ENCODE results near the gene MBD5.
A peak's percentile ranks its signal among the peaks of the same experiment; 100 is the strongest.

The MBD5 gene

GRCh38 chr2:148512501-148512900, 491.6 kb downstream of the MBD5 start:
- DNase-seq (ENCODE audit: insufficient read length, low spot score) (no peak), FAIRE-seq (no peak)

- DNase-seq (ENCODE audit: insufficient read length, low spot score) (no peak), FAIRE-seq (no peak)
These were observed 492.5 kb downstream of the MBD5 start for GRCh38 chr2:148513427-148513826.

GRCh38 chr2:148515120-148515519, 494.2 kb downstream of the MBD5 start:
- FAIRE-seq, result no peak
- no peak for DNase-seq (ENCODE audit: insufficient read length, low spot score)

DNA sequence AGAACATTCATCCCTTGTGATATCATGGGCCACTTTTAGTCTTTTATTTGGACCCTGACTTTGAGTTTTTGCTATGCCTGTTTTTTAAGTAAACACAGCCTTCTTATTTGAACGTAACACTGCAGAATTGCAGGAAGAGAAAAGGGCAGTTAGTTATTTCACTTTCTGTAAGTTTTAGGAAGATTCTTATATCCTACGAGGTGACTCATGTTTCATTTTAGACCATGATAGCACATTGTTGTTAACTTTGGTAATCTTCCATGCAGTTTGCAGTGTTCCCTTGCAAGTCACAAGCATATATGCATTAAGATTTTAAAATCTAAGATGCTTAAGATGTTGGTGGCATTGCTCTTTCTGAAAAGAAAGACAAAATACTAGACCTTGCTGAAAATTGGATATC, 495.1 kb downstream of the MBD5 start:
- DNase-seq (ENCODE audit: insufficient read length, low spot score) (no peak), FAIRE-seq (peak; percentile 18)

DNA sequence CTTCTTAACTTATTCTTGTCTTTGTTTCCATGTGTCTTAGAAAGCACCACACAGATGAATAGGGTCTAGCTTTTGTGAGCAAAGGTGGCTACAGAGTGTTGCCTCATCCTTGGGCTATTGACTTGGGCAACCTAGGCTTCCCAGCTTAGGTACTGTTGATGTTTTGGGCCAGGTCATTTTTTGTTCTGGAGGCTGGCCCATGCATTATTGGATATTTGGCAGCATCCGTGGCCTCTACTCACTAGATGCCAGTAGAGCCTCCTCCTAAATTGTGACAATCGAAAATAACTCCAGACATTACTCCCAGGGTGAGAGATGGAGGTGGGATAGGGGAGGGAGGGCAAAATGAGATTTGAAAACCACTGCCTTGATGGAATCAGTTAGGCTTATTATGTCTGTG, 496.4 kb downstream of the MBD5 start:
- FAIRE-seq, result no peak

GRCh38 chr2:148517822-148518221, 496.9 kb downstream of the MBD5 start:
- FAIRE-seq (no peak), DNase-seq (ENCODE audit: insufficient read length, low spot score) (no peak)

More for the DNA sequence above, 496.4 kb downstream of the MBD5 start:
- DNase-seq (ENCODE audit: insufficient read length, low spot score), result no peak

- no peak for DNase-seq (ENCODE audit: insufficient read length, low spot score)
- no peak for FAIRE-seq
These were observed 498.1 kb downstream of the MBD5 start for GRCh38 chr2:148519013-148519412.

DNA sequence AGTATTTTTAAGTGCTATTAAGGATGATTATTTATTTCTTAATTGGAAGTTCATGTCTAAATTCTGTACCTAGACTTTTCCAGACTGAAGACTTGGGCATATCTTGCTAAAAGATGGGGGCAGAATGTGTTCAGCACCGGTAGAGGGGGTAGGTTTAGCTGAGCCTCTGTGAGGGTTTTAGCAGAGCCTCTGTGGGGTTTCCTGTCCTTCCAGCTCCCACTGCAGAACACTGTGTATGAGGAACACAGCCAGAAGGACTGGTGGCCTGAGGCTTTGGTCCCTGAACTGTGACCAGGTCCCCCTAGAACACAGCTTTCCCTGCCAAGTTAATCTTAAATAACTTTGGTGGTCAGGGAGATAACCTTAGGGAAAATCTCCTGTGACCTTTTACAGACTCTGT, 500.3 kb downstream of the MBD5 start:
- FAIRE-seq, result no peak
- no peak for DNase-seq (ENCODE audit: insufficient read length, low spot score)

- DNase-seq (ENCODE audit: insufficient read length, low spot score) (no peak), FAIRE-seq (no peak)
These were observed 502.4 kb downstream of the MBD5 start for GRCh38 chr2:148523315-148523714.

- FAIRE-seq (no peak), DNase-seq (ENCODE audit: insufficient read length, low spot score) (no peak)
These were observed 503.6 kb downstream of the MBD5 start for GRCh38 chr2:148524519-148524919.

DNA sequence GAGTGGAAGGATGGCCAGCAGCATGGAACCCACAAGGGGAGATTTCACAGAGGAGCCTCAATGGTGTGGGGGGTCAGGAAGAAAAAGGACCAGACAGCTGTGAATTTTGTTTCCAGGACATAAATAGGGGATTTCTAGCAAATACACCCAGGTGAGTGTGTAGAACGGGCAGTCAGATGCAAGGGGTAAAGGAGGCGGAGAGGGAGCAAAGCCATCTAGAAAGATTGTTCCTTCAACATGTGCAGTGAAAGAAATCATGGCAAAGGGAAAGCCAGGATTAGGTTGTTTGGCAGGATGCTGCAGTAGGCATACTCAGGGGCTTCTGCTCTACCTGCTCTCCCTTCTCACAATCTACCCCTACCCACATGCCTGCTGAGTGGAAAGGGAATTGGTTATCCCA, 504.2 kb downstream of the MBD5 start:
- FAIRE-seq (no peak), DNase-seq (ENCODE audit: insufficient read length, low spot score) (no peak)

DNA sequence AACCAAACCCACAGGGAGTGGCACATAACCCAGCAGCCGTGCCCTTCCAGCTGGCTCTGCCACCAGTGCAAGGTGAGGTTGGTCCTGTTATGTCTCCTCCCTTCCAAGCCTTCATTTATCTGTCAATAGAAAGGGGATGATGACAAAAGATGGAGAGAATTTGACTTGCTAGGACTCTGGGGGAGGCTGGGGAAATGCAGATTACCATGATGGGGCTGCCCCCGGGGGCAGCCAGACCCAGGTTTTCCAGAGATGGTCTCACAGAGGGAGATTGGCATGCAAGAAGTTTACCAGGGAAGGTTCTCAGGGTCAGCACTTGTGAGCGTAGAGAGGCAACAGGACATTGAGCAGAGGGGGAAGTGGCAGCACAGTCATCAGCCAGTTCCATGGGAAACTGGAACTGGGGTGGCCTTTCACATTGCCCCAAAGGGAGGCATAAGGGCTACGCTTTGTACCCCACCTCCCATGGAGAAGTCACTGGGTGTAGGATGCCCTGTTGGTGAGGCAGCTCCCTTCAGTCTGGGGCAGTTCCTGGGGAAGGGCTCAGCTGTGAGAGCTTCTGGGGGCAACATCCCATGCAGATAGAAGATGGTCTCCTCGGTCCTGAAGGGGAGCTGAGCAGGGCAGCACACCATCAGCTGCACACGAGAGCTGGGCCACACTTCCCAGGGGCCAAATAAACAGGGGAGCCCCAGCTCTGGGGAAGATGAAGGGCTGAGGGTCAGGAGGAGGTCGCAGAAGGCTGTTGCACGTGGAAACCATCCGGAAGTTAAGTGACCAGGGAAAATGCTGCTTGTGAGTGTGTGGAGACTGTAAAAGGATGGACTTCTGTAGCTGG, 505.8 kb downstream of the MBD5 start:
- DNase-seq (ENCODE audit: insufficient read length, low spot score) (no peak), FAIRE-seq (no peak)

DNA sequence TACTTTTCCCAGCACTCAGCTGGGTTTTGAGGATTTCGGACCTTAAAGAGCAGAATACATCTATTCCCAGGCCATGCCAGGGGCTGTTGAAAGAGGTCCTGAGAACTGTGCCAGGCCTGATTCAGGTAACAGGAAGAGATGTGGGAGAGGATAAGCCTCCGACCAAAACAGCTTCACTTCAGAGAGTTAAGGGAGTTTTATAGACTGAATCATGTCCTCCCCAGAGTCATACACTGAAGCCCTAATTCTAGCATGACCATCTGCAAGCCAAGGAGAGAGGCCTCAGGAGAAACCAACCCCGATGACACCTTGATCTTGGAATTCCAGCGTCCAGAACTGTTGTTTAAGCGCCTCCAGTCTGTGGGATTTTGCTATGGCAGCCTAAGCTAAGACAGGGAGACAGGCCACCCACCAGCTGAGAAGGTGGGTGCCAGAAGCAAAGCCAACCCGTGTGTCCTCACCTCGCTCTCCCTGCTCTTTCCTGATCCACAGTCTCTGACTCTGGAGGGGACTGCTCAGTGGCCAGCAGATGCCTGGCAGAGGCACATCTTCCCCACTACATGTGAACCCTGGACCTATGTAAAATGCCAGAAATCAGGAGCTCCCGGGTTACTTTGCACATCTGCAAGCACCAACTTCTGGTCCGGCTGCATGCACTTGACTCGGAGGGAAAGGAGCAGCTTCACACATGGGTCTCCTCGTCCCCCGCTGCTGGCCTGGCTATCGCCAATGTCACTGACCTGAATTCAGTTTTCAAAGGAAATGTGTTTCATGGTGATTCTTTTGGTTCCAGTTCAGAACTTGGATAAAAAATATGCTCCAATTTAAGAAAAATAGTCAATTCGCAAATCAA, 506.8 kb downstream of the MBD5 start:
- FAIRE-seq (no peak), DNase-seq (ENCODE audit: insufficient read length, low spot score) (no peak)

- FAIRE-seq (no peak), DNase-seq (ENCODE audit: insufficient read length, low spot score) (no peak)
These were observed 507.6 kb downstream of the MBD5 start for GRCh38 chr2:148528356-148529064.

- no peak for DNase-seq (ENCODE audit: insufficient read length, low spot score)
- FAIRE-seq, result no peak
These were observed 508.9 kb downstream of the MBD5 start for GRCh38 chr2:148529745-148530144.

- FAIRE-seq (no peak), DNase-seq (ENCODE audit: insufficient read length, low spot score) (no peak)
These were observed 509.5 kb downstream of the MBD5 start for GRCh38 chr2:148530350-148530749.

DNA sequence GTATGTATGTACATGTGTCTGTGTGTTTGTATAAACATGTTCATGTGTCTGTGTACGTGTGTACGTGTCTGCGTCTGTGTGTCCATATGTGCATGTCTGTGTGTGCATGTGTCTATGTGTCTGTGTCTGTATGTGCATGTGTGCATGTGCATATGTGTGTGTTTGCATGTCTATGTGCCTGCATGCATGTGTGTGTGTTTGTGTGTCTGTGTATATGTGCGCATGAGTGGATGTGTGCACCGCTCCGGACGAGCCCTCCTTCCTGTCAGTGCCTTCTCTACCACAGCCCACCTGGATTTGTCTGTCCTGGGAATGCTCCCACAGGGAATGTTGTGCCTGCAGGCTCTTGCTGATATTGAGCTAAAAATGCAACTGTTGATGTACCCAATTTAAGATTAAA, 510.3 kb downstream of the MBD5 start:
- DNase-seq (ENCODE audit: insufficient read length, low spot score), result no peak
- no peak for FAIRE-seq

- no peak for FAIRE-seq
- no peak for DNase-seq (ENCODE audit: insufficient read length, low spot score)
These were observed 511.0 kb downstream of the MBD5 start for GRCh38 chr2:148531669-148532428.

- DNase-seq (ENCODE audit: insufficient read length, low spot score), result no peak
These were observed 512.1 kb downstream of the MBD5 start for GRCh38 chr2:148533004-148533403.

GRCh38 chr2:148533685-148534084, 512.8 kb downstream of the MBD5 start:
- FAIRE-seq, result no peak

More at GRCh38 chr2:148533004-148533403, 512.1 kb downstream of the MBD5 start:
- FAIRE-seq, result no peak

More at GRCh38 chr2:148533685-148534084, 512.8 kb downstream of the MBD5 start:
- DNase-seq (ENCODE audit: insufficient read length, low spot score), result no peak

Measured in GM19239 (cell line).